BJ (cell line): ENCODE results near the gene GUCD1. TPM values are rescaled to one million over a fixed set of nuclear protein-coding genes. Genes with fewer than 3 reads are reported as not detected.

Experiments used
- CTCF ChIA-PET: fragments of 350-600 bp; formaldehyde crosslinking; extraction: SDS; loops from one replicate; lab custom pipeline; 2021; ENCODE audit warnings: antibody characterized with exemption, inconsistent platforms; lab: Yijun Ruan, JAX
- POLR2A ChIA-PET: fragments of 300-600 bp; sonication (Branson Sonifier 250); formaldehyde crosslinking; extraction: SDS; loops from one replicate; lab custom pipeline; 2021; ENCODE audit warnings: antibody characterized with exemption; lab: Charles Lee
- DNase-seq: peaks from one replicate; pipeline ENCODE4 v3.0.0-alpha.2; 2011; ENCODE audit warnings: low read depth
- H3K27me3 ChIP-seq: 2 replicates; pipeline ENCODE4 v1.6.0; 2011; ENCODE audit warnings: low read length; ENCODE audit not compliant: control insufficient read depth, insufficient read depth
- H3K36me3 ChIP-seq: 2 replicates; pipeline ENCODE4 v1.5.1; 2011; ENCODE audit warnings: low read length; ENCODE audit not compliant: control insufficient read depth, insufficient read depth
- H3K4me3 ChIP-seq: 2 replicates; pipeline ENCODE4 v1.5.1; 2011; ENCODE audit warnings: low read depth, mild to moderate bottlenecking, control low read depth, low read length
- polyA plus RNA-seq: library from polyadenylated mRNA; depleted of rRNA; stranded (reverse); fragments of >200 nt; gene quantifications from 2 replicates; pipeline ENCODE4 v1.2.3, GENCODE V29; 2011
- TF ChIP-seq, protein P1 (sequence below): IDR thresholded peaks from 2 replicates; pipeline ENCODE4 v1.5.1; 2011; ENCODE audit warnings: low read depth, mild to moderate bottlenecking, control low read depth, inconsistent platforms, low read length, moderate library complexity; ENCODE audit not compliant: insufficient read depth

GUCD1 gene
- polyA plus RNA-seq, 1 experiment = 131 TPM

DNA sequence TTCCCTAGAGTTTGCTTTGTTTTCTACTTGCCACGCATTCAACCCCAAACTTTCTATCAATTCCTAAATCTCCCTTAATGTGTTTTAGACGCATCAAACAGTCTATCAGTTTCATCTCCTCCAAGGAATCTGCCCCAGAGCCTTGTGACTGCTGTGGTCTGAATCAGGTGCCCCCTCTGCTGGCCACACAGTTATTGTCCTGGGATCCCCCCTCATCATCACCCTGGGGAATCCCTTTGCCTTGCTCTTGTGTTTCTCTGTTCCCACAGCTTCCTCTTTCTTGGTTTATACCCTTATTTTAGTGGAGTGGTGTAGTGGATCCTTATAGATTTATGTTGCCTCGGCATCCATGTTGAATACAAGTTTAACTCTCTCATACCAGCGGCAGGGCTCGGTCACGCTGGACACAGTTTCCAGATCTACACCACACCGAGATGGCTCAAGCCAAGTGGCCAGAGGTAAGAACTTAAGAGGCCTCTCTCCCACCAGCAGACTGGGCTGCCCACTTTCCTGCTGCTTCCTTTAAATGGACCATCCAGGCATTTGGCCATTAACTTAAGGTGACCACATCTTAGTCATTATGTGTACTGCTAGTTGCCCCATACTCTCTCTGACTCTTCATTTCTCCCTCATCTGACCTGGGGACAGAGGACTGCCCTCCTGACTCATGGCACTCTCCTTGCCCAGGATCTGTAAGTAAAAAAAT is 51.6 kb downstream of the GUCD1 start:
- Histone ChIP-seq H3K36me3 (no peaks in the 10 kb centered on the region), H3K4me3 (no peak overlapping the region), H3K27me3 (no peaks in the 10 kb centered on the region)
- POLR2A ChIA-PET = no interaction called here
- no peak for DNase-seq
- CTCF ChIA-PET = interaction anchor here (0.6 to 6.5 kb wide), 15 partner anchors 10 to 179 kb away, joined by 3 to 50 read pairs (median 4); partner anchors contain the start of gene ADORA2A
- TF ChIP-seq, protein P1, sequence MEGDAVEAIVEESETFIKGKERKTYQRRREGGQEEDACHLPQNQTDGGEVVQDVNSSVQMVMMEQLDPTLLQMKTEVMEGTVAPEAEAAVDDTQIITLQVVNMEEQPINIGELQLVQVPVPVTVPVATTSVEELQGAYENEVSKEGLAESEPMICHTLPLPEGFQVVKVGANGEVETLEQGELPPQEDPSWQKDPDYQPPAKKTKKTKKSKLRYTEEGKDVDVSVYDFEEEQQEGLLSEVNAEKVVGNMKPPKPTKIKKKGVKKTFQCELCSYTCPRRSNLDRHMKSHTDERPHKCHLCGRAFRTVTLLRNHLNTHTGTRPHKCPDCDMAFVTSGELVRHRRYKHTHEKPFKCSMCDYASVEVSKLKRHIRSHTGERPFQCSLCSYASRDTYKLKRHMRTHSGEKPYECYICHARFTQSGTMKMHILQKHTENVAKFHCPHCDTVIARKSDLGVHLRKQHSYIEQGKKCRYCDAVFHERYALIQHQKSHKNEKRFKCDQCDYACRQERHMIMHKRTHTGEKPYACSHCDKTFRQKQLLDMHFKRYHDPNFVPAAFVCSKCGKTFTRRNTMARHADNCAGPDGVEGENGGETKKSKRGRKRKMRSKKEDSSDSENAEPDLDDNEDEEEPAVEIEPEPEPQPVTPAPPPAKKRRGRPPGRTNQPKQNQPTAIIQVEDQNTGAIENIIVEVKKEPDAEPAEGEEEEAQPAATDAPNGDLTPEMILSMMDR = peak; percentile 81

DNA sequence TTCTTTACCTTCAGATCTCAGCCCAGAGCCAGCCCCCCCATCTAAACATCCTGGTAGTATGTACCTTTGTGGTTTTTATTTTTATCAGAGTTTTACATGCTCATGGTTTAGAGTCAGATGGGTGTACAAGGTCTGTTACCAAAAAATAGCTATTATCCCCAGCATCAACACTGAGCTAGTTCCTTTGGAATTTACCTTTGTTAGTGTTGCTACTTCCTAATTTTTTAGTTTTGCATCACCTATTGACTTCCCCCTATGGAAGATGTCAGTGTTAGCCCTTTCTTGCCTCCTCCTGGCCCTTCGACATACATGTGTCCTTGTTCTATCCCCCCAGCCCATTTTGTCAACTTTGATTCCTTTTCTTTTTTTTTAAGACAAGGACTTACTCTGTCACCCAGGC is 52.4 kb downstream of the GUCD1 start:
- H3K4me3 ChIP-seq = no peak overlapping the region
- H3K36me3 ChIP-seq = no peaks in the 10 kb centered on the region
- CTCF ChIA-PET = interaction anchor here (0.8 to 6.5 kb wide), 15 partner anchors 9 to 178 kb away, joined by 3 to 50 read pairs (median 4); partner anchors contain the start of gene ADORA2A
- TF ChIP-seq, protein P1 = no peak
- POLR2A ChIA-PET = no interaction called here
- no peaks in the 10 kb centered on the region for H3K27me3 ChIP-seq
- DNase-seq = no peak

DNA sequence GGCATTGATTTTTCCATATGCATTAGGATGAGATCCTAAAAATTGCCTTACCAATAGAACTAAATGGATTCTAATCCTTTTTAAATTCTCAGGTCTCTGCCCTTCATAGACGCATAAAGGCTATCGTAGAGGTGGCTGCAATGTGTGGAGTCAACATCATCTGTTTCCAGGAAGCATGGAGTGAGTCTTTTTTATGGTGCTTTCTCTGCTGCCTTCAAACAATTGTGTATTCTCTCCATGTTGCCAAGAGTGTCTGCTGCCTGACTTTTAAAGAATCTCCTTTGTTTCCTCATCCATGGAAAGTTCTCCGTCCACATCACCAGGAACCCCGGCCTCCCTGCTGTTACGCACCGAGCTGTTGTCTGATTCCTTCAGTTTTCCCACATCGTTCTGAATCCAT is 52.9 kb downstream of the GUCD1 start:
- POLR2A ChIA-PET = no interaction called here
- DNase-seq = no peak
- no peaks in the 10 kb centered on the region for H3K36me3 ChIP-seq

DNA sequence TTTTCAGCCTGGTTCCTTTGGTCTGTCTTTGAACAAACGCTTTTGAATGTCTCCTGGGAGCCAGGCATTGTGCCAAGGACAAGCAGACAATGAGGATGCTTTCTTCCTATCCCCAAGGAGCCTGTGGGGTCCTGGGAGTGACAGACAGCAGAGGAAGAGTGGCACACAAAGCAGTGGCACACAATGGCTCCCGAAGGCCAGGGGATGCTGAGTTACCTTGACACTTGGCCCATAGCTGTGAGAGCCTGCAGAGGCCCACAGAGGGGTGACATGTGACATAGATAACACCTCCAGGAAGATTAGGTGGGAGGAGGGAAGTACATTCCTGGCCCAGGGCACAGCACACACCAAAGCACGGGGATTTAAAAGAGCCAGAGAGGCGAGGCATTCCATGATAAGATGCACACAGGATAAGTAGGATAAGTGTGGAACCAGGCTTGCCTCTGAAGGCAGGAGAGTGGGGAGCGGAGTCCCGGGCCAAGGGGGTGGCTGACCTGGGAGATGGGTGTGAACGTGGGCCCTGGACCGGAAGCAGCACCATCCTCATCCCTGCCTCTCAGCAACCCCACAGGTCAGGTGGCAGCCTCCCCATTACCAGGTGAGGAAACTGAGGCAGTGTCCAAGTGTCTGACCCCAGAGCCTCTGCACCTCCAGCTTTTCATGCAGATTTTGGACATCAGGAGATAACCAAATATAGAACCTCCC is 53.5 kb downstream of the GUCD1 start:
- no peaks in the 10 kb centered on the region for H3K27me3 ChIP-seq
- ChIA-PET CTCF (interaction anchor here (1.4 to 6.5 kb wide), 4 partner anchors 18 to 139 kb away, joined by 4 to 50 read pairs (median 11); no protein-coding TSS in a partner anchor), POLR2A (no interaction called here)
- DNase-seq = no peak
- H3K36me3 ChIP-seq = no peaks in the 10 kb centered on the region
- TF ChIP-seq, protein P1 = no peak
- no peak overlapping the region for H3K4me3 ChIP-seq

More for the DNA sequence above, 52.9 kb downstream of the GUCD1 start:
- H3K27me3 ChIP-seq = no peaks in the 10 kb centered on the region
- CTCF ChIA-PET = interaction anchor here (0.8 to 6.5 kb wide), 14 partner anchors 9 to 178 kb away, joined by 3 to 50 read pairs (median 4); partner anchors contain the start of gene ADORA2A
- H3K4me3 ChIP-seq = no peak overlapping the region
- TF ChIP-seq, protein P1 = no peak

DNA sequence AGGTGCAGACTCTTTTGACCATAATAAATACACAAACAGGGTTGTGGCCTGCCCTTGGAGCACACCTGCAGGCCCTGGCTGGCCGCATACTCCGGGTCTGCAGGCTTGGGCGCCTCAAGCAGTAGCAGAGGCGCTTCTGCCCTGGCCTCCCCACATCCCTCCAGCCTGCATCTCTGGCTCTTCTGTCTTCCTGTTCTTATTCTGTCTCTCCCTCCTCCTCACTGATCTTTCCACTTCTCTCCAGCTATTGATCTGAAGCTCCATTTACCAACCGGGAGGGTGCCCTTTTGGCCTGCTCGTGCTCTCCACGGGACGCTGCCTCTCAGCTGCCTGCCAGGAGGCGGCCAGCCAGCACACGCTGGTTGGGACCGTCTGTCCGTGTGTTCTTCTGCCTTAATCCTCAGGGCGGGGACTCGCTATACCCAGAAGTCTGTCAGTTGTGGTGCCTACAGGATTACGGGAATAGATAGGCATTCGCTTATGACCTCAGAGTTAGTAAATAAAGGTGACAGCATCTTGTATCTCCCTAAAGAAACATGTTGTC is 54.6 kb downstream of the GUCD1 start:
- POLR2A ChIA-PET = no interaction called here

More for the DNA sequence above, 54.6 kb downstream of the GUCD1 start:
- TF ChIP-seq, protein P1 = no peak
- no peak overlapping the region for H3K4me3 ChIP-seq
- peaks cover under 1% of the 10 kb centered on the region; the same call in 1 of the 2 replicates for H3K27me3 ChIP-seq
- no peak for DNase-seq
- no peaks in the 10 kb centered on the region for H3K36me3 ChIP-seq
- CTCF ChIA-PET = interaction anchor here (0.7 to 1.7 kb wide), 2 partner anchors 18 to 76 kb away, joined by 4 to 6 read pairs; no protein-coding TSS in a partner anchor
